HCT116 (cell line): ENCODE measurements around the gene POLG. TPM values are rescaled to one million over a fixed set of nuclear protein-coding genes. Genes with fewer than 3 reads are reported as not detected.

Experiments
- ATAC-seq: fragments of 200-7000 bp; cut with Tn5 transposase; 2 replicates; pipeline ENCODE4 v1.9.1; 2020; ENCODE audit warnings: mild to moderate bottlenecking, moderate library complexity
- BruUV-seq: library from RNA; stranded (reverse); fragments of 400-500 nt; replicated peaks from 2 replicates; lab custom pipeline; 2021; lab: Mats Ljungman, UMichigan
- CTCF ChIA-PET: fragments of 300-600 bp; sonication (Branson Sonifier 250); formaldehyde crosslinking; loops from one replicate; lab custom pipeline; 2021; ENCODE audit warnings: antibody characterized with exemption; lab: Charles Lee
- POLR2A ChIA-PET: fragments of 300-600, 350-600 bp; sonication (Branson Sonifier 250); formaldehyde crosslinking; loops from one replicate; lab custom pipeline; 2021; ENCODE audit warnings: antibody characterized with exemption; lab: Charles Lee
- RAD21 ChIA-PET, 2 experiments: fragments of 300-600 bp; sonication (Branson Sonifier 250); formaldehyde crosslinking; loops; one replicate each; lab custom pipeline; 2023; ENCODE audit warnings: low total read pairs in 2 of 2; ENCODE audit not compliant: uncharacterized antibody in 2 of 2, unreplicated experiment in 2 of 2, low non-redundant PET in 1 of 2; lab: Charles Lee
- DNase-seq: peaks from one replicate; pipeline ENCODE4 v3.0.0-alpha.2; 2010; ENCODE audit warnings: low read depth, low spot score
- H2AFZ ChIP-seq: fragments of 200-600 bp; shearing (Covaris generic), sonication (generic); 2 replicates; pipeline ENCODE4 v1.6.1; 2017; ENCODE audit warnings: low read depth, mixed run types, mixed read lengths, antibody characterized with exemption, low read length; ENCODE audit not compliant: poor library complexity, severe bottlenecking
- H3K27ac ChIP-seq: 2 replicates; pipeline ENCODE4 v1.5.1; 2012; ENCODE audit warnings: low read depth, low read length
- H3K27me3 ChIP-seq: fragments of 200-600 bp; sonication (generic); 2 replicates; pipeline ENCODE4 v1.6.1; 2016; ENCODE audit warnings: mixed run types, low read length, mixed read lengths; ENCODE audit not compliant: insufficient read depth
- H3K36me3 ChIP-seq, 2 experiments: fragments of 200-500 bp in 1 of 2; fragments of 200-600 bp in 1 of 2; sonication (Bioruptor generic) in 1 of 2; sonication (generic) in 1 of 2; 2 replicates each; pipeline versions ENCODE4 v1.5.1 to v1.6.1; 2014 to 2016; ENCODE audit warnings: low read length in 2 of 2, inconsistent platforms in 1 of 2, mixed read lengths in 1 of 2, mixed run types in 1 of 2; ENCODE audit not compliant: insufficient read depth in 2 of 2, control insufficient read depth in 1 of 2
- H3K4me1 ChIP-seq, 2 experiments: fragments of 200-600 bp in 1 of 2; sonication (generic) in 1 of 2; 2 replicates each; pipeline versions ENCODE4 v1.5.1 to v1.6.1; 2012 to 2017; ENCODE audit warnings: low read length in 2 of 2, inconsistent platforms in 1 of 2, mild to moderate bottlenecking in 1 of 2, mixed read lengths in 1 of 2, mixed run types in 1 of 2, moderate library complexity in 1 of 2; ENCODE audit not compliant: insufficient read depth in 2 of 2, control insufficient read depth in 1 of 2
- H3K4me2 ChIP-seq: fragments of 200-600 bp; sonication (generic); 2 replicates; pipeline ENCODE4 v1.6.1; 2017; ENCODE audit warnings: mixed run types, low read length, mixed read lengths
- H3K4me3 ChIP-seq, 2 experiments: fragments of 200-600 bp in 1 of 2; sonication (generic) in 1 of 2; replicated peaks in 1 of 2; 2 replicates each; pipeline ENCODE4 v1.5.1; 2011 to 2016; ENCODE audit warnings: low read length in 2 of 2, control low read depth in 1 of 2, low read depth in 1 of 2, mild to moderate bottlenecking in 1 of 2, mixed read lengths in 1 of 2, mixed run types in 1 of 2
- H3K79me2 ChIP-seq: fragments of 200-600 bp; sonication (generic); 2 replicates; pipeline ENCODE4 v1.6.1; 2017; ENCODE audit warnings: mild to moderate bottlenecking, mixed run types, low read length, moderate library complexity, mixed read lengths; ENCODE audit not compliant: insufficient read depth
- H3K9ac ChIP-seq: fragments of 200-600 bp; sonication (generic); 2 replicates; pipeline ENCODE4 v1.6.1; 2016; ENCODE audit warnings: low read length, mixed read lengths
- H3K9me2 ChIP-seq: fragments of 200-600 bp; sonication (generic), shearing (Covaris generic); 2 replicates; pipeline ENCODE4 v1.6.1; 2017; ENCODE audit warnings: mixed run types, mild to moderate bottlenecking, moderate library complexity; ENCODE audit not compliant: insufficient read depth
- H3K9me3 ChIP-seq, 2 experiments: fragments of 200-500 bp in 1 of 2; fragments of 200-600 bp in 1 of 2; sonication (Bioruptor generic) in 1 of 2; sonication (generic) in 1 of 2; 2 replicates each; pipeline ENCODE4 v1.6.1; 2014 to 2017; ENCODE audit warnings: low read length in 2 of 2, mixed read lengths in 2 of 2, inconsistent platforms in 1 of 2, low read depth in 1 of 2, mild to moderate bottlenecking in 1 of 2, mixed run types in 1 of 2, moderate library complexity in 1 of 2; ENCODE audit not compliant: control insufficient read depth in 1 of 2, insufficient read depth in 1 of 2
- H4K20me1 ChIP-seq: fragments of 200-600 bp; sonication (generic), shearing (Covaris generic); 2 replicates; pipeline ENCODE4 v1.6.1; 2017; ENCODE audit warnings: mixed run types, mild to moderate bottlenecking, moderate library complexity; ENCODE audit not compliant: insufficient read depth
- JUND ChIP-seq: IDR thresholded peaks from 2 replicates; pipeline ENCODE4 v1.6.1; 2012
- TCF7L2 ChIP-seq: IDR thresholded peaks from 2 replicates; pipeline ENCODE4 v1.7.0; 2011; ENCODE audit warnings: borderline replicate concordance, inconsistent platforms; ENCODE audit not compliant: insufficient read depth, insufficient read length; ENCODE audit errors: extremely low read depth
- intact Hi-C: fragments of 100-400 bp; cut with micrococcal nuclease; formaldehyde crosslinking; loops from 2 replicates; pipeline ENCODE4 v1.10.0; 2022
- total RNA-seq: library from RNA; stranded (reverse); gene quantifications from one replicate; pipeline ENCODE4 v1.2.1, GENCODE V29; 2021; ENCODE audit not compliant: unreplicated experiment
- TF ChIP-seq, protein P1 (sequence below): IDR thresholded peaks from 2 replicates; pipeline ENCODE4 v1.6.1; 2012; ENCODE audit warnings: low read depth

The POLG gene
- total RNA-seq, 1 experiment from 2014 or later: 72.7 TPM

DNA sequence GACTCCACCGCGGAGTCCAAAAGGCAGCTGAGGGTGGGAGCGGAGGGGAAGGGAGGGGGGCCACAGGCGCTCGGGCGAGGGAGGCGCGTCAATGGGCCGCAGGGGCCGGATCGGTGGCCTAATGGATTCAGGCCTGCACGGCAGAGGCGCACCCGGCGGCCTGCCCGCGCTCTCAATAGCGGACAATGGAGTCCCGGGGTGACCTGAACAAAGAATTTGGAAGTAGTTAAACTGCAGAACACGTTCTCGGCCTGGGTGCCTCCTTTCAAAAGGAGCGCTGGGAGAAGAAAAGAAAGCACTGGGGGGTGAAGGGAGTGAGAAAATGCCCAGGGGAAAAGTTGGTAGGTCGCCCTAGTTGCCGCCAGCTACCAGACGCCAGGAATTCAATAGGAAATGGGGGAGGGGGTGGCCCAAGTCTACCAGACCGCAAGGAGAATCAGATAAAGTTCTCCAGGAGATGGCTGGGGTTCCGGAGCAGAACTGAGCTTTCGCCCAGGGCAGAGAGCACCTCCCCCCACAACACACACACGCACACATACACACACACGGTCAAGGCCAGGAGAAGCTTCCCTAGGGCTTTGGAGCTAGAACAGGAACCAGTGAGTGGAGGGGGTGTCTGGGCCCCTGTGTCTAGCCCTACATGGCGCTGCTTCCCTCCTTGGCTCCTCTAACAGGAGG is 25.8 kb upstream of the POLG start:
- intact Hi-C loops: no loop called here
- Histone ChIP-seq H3K4me3 (no peak overlapping the region), H3K9ac (no peak overlapping the region), H3K36me3 (no peaks in the 10 kb centered on the region), H3K4me1 (peaks cover 2 to 16% of the 10 kb centered on the region in 2 experiments; a peak in 1 of 4 replicates), H3K27me3 (peaks cover 8% of the 10 kb centered on the region; the same call in 1 of the 2 replicates), H3K27ac (no peak overlapping the region), H3K9me2 (no peaks in the 10 kb centered on the region), H4K20me1 (no peaks in the 10 kb centered on the region), H3K9me3 (no peaks in the 10 kb centered on the region), H2AFZ (no peak overlapping the region), H3K4me2 (no peak overlapping the region), H3K79me2 (no peaks in the 10 kb centered on the region)
- no TSS peak for BruUV-seq
- ChIA-PET POLR2A (no interaction called here), RAD21 (no interaction called here), CTCF (interaction anchor here (1.1 to 5.8 kb wide), 4 partner anchors 68 to 113 kb away, joined by 3 to 185 read pairs (median 46); no protein-coding TSS in a partner anchor)
- TF ChIP-seq JUND (no peak), TCF7L2 (no peak)
- TF ChIP-seq, protein P1, sequence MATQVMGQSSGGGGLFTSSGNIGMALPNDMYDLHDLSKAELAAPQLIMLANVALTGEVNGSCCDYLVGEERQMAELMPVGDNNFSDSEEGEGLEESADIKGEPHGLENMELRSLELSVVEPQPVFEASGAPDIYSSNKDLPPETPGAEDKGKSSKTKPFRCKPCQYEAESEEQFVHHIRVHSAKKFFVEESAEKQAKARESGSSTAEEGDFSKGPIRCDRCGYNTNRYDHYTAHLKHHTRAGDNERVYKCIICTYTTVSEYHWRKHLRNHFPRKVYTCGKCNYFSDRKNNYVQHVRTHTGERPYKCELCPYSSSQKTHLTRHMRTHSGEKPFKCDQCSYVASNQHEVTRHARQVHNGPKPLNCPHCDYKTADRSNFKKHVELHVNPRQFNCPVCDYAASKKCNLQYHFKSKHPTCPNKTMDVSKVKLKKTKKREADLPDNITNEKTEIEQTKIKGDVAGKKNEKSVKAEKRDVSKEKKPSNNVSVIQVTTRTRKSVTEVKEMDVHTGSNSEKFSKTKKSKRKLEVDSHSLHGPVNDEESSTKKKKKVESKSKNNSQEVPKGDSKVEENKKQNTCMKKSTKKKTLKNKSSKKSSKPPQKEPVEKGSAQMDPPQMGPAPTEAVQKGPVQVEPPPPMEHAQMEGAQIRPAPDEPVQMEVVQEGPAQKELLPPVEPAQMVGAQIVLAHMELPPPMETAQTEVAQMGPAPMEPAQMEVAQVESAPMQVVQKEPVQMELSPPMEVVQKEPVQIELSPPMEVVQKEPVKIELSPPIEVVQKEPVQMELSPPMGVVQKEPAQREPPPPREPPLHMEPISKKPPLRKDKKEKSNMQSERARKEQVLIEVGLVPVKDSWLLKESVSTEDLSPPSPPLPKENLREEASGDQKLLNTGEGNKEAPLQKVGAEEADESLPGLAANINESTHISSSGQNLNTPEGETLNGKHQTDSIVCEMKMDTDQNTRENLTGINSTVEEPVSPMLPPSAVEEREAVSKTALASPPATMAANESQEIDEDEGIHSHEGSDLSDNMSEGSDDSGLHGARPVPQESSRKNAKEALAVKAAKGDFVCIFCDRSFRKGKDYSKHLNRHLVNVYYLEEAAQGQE: no peak
- ATAC-seq (no peak), DNase-seq (no peak)
